Ectodermal cell (in vitro differentiated cells): ENCODE data around the gene ERGIC1.

Source experiments
- H3K27ac ChIP-seq: 2 replicates; pipeline ENCODE4 v1.7.0; 2013; ENCODE audit warnings: mild to moderate bottlenecking, low read depth, low read length; ENCODE audit not compliant: insufficient read depth, poor library complexity, severe bottlenecking
- H3K27me3 ChIP-seq: 2 replicates; pipeline ENCODE4 v1.7.0; 2013; ENCODE audit warnings: mild to moderate bottlenecking, low read length; ENCODE audit not compliant: insufficient read depth, control insufficient read depth, poor library complexity, severe bottlenecking
- H3K36me3 ChIP-seq: one replicate; pipeline ENCODE4 v1.7.0; 2013; ENCODE audit warnings: low read length; ENCODE audit not compliant: control insufficient read depth, insufficient read depth
- H3K4me1 ChIP-seq: one replicate; pipeline ENCODE4 v1.7.0; 2013; ENCODE audit warnings: low read length; ENCODE audit not compliant: control insufficient read depth, insufficient read depth
- H3K4me3 ChIP-seq: 2 replicates; pipeline ENCODE4 v1.7.0; 2013; ENCODE audit warnings: low read depth, low read length, control low read depth; ENCODE audit not compliant: insufficient read depth
- H3K9me3 ChIP-seq: 2 replicates; pipeline ENCODE4 v1.7.0; 2013; ENCODE audit warnings: mild to moderate bottlenecking, low read length, moderate library complexity; ENCODE audit not compliant: control insufficient read depth
- WGBS, 2 experiments: methylation state at CpG; one replicate each; pipeline ENCODE4 v1.1.7; 2013; ENCODE audit warnings: missing lambda C conversion rate in 2 of 2; 5-methylcytosine and 5-hydroxymethylcytosine counted together

The ERGIC1 gene

DNA sequence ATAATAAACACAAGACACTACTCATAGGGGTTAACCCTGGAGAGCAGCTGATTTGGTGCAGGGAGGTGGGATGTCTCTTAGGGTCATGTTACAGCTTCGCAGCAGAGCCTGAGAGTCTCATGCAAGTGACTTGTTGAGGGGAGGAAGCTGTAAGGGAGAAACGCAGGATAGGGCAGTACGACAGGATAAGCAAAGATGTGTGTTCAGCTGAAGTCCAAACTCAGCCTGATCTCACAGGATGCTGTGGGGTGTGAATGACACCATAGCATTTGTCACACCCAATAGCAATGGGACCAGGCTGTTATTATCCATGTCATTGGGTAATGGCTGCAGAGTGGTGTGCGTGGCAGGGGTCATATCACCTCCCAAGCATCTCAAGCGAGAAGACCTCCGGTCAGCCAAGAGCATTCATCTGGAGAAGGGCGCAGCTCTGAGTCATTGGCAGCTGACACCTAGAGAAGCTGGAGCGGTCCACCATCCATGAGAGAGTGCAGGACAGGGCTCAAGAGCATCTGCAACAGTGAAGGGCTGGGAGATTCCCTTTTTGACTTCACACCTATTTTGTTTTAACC is 76.0 kb downstream of the ERGIC1 start:
- no peaks in the 10 kb centered on the region for H3K27me3 ChIP-seq
- no peaks in the 10 kb centered on the region for H3K9me3 ChIP-seq
- peaks cover 4% of the 10 kb centered on the region for H3K4me1 ChIP-seq
- WGBS, 2 experiments = 76 to 82% methylated on average over 8 of the region's 8 CpGs
- no peak overlapping the region for H3K4me3 ChIP-seq
- no peaks in the 10 kb centered on the region for H3K36me3 ChIP-seq
- no peak overlapping the region for H3K27ac ChIP-seq

DNA sequence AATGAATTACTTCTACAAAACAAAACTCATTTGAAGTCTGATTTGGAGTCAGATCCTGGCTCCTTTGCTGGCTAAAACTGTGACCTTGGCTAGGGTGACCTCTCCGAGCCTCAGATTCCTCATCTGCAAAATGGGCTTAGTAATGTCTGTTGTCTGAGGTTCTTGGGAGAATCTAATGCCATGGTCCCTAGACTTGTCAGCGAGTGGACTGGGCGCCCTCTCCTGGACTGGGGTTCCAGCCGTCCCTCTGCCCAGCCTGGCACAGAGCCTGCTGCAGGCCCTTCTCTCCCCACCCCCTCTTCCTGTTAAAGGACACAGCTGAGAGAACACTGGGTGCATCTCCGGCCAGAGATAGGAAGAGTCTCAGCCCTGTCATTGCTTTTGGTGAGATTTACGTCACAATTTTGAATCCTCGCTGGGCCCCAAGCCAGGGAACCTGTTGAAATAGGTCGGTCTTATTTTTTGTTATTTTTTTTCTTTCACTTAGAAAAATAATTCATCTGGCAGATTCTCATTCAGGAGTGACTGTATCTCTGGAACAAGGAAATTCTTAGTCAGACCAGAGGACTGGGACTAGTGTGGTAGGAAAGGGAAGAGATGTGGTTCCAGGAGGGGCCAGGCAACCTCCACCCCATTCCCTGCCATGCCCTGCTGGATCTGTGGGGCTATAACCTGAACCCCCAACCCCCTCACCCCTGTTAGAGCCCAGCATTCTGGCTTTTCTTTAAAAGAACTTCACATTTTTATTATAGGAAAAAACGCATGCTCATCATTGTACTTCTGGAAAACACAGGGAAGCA is 77.0 kb downstream of the ERGIC1 start:
- Histone ChIP-seq H3K9me3 (no peaks in the 10 kb centered on the region), H3K4me1 (peaks cover 4% of the 10 kb centered on the region), H3K27ac (no peak overlapping the region), H3K27me3 (no peaks in the 10 kb centered on the region), H3K4me3 (no peak overlapping the region), H3K36me3 (peaks cover 7% of the 10 kb centered on the region)
- WGBS, 2 experiments = 90 to 93% methylated on average over 9 of the region's 9 CpGs

DNA sequence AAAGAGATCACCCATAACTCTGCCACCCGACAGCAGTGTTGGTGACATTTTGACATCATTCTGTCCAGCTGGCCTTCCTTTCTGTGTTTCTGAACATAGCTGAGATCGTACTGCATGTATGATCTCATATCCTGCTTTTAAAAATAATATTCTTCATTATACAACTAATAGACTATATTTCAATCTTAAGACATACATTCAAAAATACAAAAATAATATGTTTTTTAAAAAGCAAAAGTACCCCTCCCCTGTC is 77.5 kb downstream of the ERGIC1 start:
- Histone ChIP-seq H3K27ac (no peak overlapping the region), H3K4me1 (peaks cover 4% of the 10 kb centered on the region), H3K27me3 (no peaks in the 10 kb centered on the region), H3K36me3 (peaks cover 11% of the 10 kb centered on the region), H3K9me3 (no peaks in the 10 kb centered on the region), H3K4me3 (no peak overlapping the region)
- WGBS, 2 experiments = 98% methylated on average over 2 of the region's 2 CpGs

DNA sequence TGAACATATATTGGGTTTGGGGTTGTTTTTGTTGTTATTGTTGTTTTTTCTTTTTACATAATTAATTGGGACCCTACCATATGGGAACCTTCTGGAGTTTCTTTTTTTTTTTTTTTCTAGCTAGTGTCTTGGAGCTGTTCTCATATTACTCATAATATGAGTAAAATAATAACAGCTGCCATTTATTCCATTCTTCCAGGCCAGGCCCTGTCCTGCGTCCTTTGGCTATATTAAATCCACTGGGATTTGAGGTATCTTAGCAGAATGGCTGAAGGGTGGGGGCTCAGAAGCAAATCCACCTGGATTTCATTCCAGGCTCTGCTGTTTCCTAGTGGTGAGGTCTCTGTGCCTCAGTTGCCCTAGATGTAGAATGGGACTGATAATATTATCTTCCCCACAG is 77.9 kb downstream of the ERGIC1 start:
- no peaks in the 10 kb centered on the region for H3K27me3 ChIP-seq
- peaks cover 12% of the 10 kb centered on the region for H3K36me3 ChIP-seq
- no peak overlapping the region for H3K4me3 ChIP-seq
- peaks cover 4% of the 10 kb centered on the region for H3K4me1 ChIP-seq
- 92 to 100% methylated on average over 1 of the region's 1 CpG for WGBS, 2 experiments
- no peak overlapping the region for H3K27ac ChIP-seq
- H3K9me3 ChIP-seq = no peaks in the 10 kb centered on the region

DNA sequence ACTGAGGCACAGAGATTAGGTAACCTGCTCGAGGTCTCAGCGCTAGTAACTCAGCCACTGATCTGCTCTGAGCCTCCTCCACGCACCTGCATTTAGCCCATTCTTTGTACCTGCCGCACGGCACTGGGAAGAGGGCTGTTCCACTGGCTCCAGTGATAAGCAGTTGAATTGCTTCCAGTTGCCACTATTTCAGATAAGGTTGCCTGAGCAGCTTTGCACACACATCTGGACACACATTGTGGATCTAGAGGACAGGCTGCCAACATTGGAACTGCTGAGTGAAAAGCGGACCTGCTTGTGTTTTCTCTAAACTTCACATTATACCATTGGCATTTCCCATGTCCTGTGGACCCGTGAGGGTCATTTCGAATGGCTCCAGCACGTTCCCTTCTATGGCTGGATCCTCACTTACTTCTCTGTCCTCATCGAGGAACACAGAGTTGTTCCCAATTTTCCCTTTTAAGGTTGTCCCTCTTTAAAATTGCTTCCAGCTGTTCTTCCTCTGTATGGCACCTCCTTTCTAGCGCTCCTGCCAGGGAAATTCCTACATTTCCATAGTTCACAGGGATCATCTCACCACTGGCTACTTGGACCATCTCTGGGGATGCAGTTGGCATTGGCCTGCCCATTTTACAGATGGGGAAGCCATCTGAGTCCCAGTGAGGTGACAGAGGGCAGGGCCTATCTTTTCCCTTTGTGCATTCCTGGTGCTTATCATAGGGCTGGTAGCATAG is 79.2 kb downstream of the ERGIC1 start:
- H3K4me1 ChIP-seq = peaks cover 4% of the 10 kb centered on the region
- H3K4me3 ChIP-seq = no peak overlapping the region
- H3K36me3 ChIP-seq = peaks cover 12% of the 10 kb centered on the region
- H3K27me3 ChIP-seq = no peaks in the 10 kb centered on the region
- whole genome bisulfite sequencing, 2 experiments = 94 to 95% methylated on average over 11 of the region's 11 CpGs
- H3K27ac ChIP-seq = no peak overlapping the region
- no peaks in the 10 kb centered on the region for H3K9me3 ChIP-seq

DNA sequence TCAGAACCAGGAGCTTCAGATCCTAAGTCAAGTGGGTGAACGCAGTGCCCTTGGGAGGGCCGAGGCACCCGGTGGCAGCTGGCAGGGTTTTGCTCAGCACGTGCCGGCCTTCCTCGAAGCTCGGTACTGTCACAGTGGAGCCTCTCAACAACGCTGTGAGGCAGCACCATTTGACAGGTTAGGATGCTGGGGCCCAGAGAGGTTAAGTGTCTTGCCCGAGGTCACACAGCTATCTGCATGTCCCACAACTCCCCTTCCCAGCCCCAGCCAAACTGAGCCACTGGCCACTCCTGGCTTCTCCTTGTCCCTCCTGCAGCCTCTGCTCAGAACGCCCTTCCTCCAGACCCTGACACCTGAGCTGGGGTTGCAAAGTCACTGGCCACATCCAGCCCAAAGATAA is 81.5 kb downstream of the ERGIC1 start:
- WGBS, 2 experiments = 95 to 96% methylated on average over 10 of the region's 10 CpGs
- H3K27me3 ChIP-seq = no peaks in the 10 kb centered on the region
- H3K36me3 ChIP-seq = peaks cover 12% of the 10 kb centered on the region
- no peak overlapping the region for H3K27ac ChIP-seq
- no peaks in the 10 kb centered on the region for H3K4me1 ChIP-seq
- no peak overlapping the region for H3K4me3 ChIP-seq
- no peaks in the 10 kb centered on the region for H3K9me3 ChIP-seq

DNA sequence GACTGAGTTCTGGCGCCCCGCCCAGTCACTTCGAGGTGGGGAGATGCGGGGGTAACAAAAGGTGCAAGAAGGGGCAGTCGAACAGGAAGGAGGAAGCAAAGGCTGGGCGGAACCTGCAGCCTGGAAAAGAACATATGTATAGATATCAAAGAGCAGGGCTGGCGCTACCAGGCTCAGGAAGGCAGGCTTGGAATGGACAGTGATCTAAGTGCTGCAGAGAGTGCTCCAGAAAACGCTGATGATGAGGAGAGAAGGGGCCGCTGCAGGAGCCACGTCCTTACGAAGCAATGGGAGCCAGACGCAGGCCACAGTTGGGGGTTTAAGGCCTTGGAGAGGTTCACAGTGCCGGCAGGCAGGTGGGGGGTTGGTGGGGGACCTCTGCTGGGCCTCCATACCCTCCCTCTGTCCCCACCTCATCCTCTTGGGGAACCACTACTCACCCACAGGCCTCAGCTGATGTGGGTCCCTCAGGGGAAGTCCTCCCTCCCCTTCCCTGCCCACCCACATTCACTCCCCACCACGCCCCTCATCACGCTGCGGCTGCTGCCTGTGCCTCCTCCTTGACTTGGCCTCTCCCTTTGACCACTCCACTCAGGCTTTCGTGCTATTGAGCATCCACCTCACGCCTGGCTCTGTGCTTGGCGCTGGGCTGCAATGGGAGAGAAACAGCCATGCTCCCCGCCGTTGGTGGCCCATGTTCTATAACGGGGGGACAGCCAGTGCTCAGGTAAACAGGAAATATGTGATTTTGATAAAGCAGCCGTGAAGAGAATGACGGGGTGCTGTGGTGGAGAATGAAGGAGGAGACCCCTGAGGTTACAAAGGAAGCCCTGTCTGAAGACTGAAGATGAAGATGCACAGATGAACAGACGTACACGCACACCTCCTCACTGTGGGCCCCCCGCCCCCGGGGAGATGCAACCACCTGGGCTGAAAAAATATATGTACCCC is 84.6 kb downstream of the ERGIC1 start:
- no peaks in the 10 kb centered on the region for H3K4me1 ChIP-seq
- no peak overlapping the region for H3K27ac ChIP-seq
- no peaks in the 10 kb centered on the region for H3K9me3 ChIP-seq
- H3K36me3 ChIP-seq = peaks cover 12% of the 10 kb centered on the region
- no peak overlapping the region for H3K4me3 ChIP-seq
- no peaks in the 10 kb centered on the region for H3K27me3 ChIP-seq
- WGBS, 2 experiments = 93 to 96% methylated on average over 28 of the region's 28 CpGs

DNA sequence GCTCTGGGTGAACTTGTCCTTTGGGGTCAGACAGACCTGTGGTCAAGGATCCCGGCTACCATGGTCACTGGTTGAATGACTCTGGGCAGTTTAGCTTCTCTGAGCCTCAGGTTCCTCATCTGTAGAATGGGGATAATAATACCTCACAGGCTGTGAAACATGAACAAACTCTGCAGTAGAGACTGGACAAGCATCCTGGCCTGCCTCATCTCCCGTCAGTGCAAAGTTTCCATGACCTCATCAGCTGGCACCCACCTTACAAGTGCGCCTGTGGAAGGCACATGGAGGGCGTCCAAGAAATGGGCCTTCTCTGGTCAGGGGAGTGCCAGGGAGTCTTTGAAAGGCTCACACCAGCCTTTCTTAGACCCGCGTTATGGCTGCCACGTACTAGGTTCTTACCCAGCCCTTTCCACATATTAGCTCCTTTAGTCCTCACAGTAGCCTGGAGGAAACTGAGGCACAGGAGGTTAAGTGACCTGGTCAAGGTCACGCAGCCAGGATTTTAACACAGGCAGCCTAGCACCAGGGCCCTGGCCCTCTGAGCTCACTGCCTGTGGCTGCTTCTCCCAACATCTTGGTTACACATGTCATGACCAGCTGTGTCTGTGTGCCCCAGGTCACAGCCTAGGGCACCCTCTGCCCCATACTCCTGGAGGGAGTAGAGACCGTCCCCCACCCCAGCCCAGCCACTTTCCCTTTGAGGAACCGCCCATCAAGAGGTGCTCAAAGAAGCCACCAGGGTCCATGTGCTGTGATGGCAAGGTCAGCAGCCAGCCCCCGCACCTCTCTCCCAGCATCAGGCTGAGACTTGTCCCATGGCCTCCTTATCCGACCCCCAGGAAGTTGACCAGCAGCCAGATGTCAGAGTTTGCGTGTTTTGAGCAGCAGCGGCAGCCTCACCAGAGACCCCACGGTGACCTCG is 85.7 kb downstream of the ERGIC1 start:
- H3K27ac ChIP-seq = no peak overlapping the region
- peaks cover 12% of the 10 kb centered on the region for H3K36me3 ChIP-seq
- H3K27me3 ChIP-seq = no peaks in the 10 kb centered on the region
- 92 to 93% methylated on average over 16 of the region's 16 CpGs for WGBS, 2 experiments
- no peaks in the 10 kb centered on the region for H3K4me1 ChIP-seq
- H3K4me3 ChIP-seq = no peak overlapping the region
- no peaks in the 10 kb centered on the region for H3K9me3 ChIP-seq

DNA sequence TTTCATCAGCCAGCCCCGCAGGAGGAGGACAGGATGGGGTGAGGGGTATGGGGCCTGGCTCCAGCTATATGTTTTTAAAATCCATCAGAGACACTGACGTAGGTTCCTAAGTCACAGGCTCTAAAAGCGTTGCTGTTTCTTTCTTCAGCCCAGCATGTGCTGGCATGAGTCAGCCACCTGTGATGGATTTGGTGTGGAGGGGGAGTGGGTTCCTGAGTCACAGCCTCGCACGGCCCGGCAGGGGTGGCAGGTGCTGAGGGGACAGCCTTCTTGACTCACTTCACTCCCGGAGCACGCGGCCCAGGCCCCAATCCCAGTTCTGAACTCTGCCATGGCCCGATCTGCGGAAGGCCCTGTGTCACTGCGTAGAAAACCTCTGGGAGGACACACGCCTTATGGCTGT is 86.4 kb downstream of the ERGIC1 start:
- H3K4me3 ChIP-seq = no peak overlapping the region
- no peaks in the 10 kb centered on the region for H3K4me1 ChIP-seq
- peaks cover 10% of the 10 kb centered on the region for H3K36me3 ChIP-seq
- no peak overlapping the region for H3K27ac ChIP-seq
- no peaks in the 10 kb centered on the region for H3K27me3 ChIP-seq
- H3K9me3 ChIP-seq = no peaks in the 10 kb centered on the region
- 87 to 88% methylated on average over 13 of the region's 13 CpGs for WGBS, 2 experiments
